Measurements from ENCODE around the gene SULT2B1.
"Not testable (repeated sequence)": the region's sequence is repeated elsewhere in the genome, so short reads cannot be mapped to it uniquely, and the experiment has no call there.

Gene SULT2B1

DNA sequence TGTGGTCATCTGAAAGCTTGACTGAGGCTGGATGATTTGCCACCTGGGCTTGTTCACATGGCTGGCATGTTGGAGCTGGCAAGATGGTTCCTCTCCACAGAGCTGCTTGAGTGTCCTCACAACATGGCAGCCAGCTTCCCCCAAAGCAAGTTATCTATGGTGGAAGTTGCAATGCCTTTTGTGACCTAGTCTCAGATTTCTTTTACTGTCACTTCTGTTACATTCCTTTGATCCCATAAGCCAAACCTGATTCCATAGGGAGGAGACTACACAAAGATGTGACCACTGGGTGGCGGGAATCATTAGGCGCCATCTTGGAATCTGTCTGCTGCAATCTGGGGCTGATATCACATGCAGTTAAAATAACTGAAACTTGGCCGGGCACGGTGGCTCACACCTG is 22.8 kb upstream of the SULT2B1 start:
- DNase-seq (ENCODE audit: low read depth) = no peak

DNA sequence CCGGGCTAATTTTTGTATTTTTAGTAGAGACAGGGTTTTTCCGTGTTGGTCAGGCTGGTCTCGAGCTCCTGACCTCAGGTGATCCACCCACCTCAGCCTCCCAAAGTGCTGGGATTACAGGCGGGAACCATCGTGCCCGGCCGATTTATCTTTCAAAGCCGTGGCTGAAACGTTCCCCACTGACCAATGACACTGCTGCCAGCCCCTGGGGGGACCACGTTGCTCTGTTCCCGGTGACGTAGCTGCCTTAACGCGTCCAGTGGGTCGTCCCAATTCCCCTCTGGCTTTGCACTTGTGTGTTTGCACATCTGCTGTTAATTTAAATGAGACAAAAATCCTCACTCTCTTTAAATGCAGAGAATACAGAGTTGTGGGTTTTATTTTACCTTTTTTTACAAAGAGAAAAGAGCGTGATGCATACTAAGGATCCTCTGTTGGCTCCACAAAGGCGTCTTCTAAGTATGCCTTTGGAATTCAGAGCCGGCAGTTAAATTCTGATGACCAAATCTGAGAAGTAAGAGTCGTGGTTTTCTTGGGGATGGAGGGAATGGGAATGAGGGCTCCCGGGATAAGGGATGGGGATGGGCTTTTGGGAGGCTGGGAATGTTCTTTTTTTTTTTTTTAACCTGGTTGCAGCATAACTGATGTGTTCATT is 21.8 kb upstream of the SULT2B1 start:
- no peak for DNase-seq (ENCODE audit: low read depth)

DNA sequence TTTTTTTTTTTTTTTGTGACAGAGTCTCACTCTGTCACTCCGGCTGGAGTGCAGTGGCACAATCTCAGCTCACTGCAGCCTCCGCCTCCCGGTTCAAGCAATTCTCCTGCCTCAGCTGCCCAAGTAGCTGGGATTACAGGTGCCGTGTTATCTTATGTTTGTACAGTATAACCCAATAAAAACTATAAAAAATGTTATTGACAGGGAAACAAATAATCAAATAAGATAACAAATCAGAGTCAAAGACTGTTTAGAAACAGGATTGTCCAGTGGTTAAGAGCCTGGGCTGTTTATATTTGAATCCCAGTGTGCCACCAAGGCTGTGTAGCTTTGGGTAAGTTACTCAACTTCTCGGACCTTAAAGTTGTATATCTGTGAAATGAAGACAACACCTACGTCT is 21.2 kb upstream of the SULT2B1 start:
- DNase-seq (ENCODE audit: low read depth) = no peak

DNA sequence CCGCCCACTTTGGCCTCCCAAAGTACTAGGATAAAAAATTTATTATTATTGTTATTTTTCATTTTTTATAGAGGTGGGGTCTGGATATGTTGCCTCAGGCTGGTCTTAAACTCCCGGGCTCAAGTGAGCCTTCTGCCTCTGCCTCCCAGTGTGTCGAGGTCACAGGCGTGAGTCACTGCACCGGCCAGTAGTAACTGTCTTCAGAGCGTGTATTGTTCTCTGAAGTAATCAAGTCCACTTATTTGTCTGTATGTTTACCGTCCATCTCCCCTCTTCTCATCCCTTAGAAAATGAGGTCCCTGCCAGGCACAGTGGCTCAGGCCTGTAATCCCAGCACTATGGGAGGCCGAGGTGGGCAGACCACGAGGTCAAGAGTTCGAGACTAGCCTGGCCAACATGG is 18.2 kb upstream of the SULT2B1 start:
- DNase-seq (ENCODE audit: low read depth) = no peak

DNA sequence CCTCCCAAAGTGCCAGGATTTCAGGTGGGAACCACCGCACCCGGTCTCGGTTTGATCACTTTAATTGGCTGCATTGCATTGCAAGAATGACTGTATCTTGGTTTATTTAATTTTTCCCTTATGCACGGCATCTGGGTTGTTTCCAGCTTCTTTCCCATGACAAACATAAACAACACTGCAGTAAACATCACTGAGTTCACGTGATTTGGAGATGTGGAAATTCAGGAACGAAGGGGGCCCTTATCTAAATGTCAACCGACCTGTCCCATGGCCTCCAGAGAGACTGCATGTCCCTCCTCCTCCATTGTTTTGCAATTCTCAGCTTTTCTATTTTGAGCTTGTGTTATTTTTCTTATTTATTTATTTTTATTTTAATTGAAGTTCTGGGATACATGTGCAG is 14.4 kb upstream of the SULT2B1 start:
- DNase-seq (ENCODE audit: low read depth) = no peak

DNA sequence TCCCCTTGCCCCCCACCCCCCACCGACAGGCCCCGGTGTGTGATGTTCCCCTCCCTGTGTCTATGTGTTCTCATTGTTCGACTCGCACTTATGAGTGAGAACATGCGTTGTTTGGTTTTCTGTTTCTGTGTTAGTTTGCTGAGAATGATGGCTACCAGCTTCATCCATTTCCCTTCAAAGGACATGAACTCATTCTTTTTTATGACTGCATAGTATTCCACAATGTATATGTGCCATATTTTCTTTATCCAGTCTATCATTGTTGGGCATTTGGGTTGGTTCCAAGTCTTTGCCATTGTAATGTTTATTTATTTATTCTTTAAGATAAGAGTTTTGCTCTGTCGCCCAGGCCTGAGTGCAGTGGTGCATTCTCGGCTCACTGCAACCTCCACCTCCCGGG is 13.9 kb upstream of the SULT2B1 start:
- DNase-seq (ENCODE audit: low read depth) = not testable (repeated sequence)

DNA sequence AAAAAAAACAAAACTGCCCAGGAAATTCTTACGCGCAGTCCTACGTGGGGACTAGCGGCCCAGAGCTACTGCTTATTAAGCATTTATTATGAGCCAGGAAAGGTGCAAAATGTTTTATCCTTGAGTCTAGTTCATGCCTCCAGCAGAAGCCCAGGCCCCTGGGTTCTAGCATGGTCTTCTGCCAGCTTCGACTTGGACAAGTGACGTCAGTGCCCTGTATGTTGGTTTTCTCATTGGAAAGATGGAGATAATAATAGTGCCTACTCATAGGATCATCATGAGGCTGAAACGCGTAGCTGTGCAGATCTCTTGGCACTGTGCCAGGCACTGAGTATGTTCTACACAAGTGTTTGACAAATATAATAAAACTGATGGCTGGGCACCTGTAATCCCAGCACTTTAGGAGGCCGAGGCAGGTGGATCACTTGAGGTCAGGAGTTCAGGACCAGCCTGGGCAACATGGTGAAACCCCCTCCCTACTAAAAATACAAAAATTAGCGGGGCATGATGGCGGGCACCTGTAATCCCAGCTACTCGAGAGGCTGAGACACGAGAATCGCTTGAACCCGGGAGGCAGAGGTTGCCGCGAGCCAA is 12.4 kb upstream of the SULT2B1 start:
- no peak for DNase-seq (ENCODE audit: low read depth)

DNA sequence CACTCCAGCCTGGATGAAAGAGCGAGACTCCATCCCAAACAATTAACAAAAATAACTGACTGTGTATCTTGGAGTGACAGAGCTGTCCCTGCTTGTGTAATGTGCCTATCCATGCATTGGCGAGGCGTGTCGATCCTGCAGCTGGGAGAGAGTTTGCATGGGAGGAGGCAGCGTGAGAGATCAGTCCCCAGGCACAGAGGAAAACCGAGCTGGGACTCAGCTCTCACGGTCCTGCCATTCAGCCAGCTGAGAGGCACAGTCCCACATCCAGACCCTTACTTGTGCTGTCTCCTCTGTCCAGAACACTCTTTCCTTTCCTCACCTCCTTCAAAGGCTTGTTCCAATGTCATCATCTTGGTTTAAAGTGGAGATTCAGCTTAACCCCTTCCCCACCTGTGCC is 11.9 kb upstream of the SULT2B1 start:
- DNase-seq (ENCODE audit: low read depth) = no peak

DNA sequence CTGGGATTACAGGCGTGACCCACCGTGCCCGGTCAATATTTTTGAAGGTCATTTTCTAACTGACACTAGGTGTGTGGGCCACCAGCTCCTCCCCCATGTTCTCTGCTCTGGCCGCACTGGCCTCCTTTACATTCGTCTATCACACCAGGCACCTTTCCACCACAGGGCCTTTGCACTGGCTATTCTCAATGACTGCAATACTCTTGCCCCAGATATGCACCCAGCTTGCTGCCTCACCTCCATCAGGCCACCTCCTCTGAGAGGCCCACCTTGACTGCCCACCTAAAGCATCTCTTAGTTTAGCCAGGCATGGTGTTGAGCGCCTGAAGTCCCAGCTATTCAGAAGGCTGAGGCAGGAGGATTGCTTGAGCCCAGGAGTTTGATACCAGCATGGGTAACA is 10.2 kb upstream of the SULT2B1 start:
- DNase-seq (ENCODE audit: low read depth) = no peak

DNA sequence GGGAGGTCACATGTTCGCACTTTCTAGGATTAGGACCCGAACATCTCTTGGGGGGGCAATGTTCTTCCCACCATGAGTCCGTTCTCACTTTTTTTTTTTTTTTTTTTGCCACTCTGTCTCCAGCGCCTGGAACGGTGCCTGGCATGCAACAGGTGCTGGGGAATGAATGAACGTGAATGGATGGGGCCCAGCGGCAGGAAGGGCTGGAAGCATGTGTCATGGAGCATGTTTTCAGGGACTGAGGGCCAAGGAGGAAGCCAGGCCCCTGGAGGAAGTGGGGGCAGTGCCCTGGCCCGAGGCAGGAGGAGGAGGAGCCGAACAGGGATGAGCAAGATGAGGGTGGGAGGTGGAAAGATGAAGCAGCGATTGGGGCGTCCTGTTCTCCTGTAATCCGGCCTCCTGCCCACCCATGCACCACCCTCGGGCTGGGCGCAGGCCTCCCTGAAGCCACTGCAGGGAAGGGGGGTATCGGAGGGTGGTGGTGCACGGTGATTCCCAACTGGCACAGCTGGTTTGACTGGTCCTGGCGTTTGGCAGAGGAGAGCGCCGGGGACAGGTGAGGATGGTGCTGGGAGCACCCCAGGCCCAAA is 8.8 kb upstream of the SULT2B1 start:
- no peak for DNase-seq (ENCODE audit: low read depth)

DNA sequence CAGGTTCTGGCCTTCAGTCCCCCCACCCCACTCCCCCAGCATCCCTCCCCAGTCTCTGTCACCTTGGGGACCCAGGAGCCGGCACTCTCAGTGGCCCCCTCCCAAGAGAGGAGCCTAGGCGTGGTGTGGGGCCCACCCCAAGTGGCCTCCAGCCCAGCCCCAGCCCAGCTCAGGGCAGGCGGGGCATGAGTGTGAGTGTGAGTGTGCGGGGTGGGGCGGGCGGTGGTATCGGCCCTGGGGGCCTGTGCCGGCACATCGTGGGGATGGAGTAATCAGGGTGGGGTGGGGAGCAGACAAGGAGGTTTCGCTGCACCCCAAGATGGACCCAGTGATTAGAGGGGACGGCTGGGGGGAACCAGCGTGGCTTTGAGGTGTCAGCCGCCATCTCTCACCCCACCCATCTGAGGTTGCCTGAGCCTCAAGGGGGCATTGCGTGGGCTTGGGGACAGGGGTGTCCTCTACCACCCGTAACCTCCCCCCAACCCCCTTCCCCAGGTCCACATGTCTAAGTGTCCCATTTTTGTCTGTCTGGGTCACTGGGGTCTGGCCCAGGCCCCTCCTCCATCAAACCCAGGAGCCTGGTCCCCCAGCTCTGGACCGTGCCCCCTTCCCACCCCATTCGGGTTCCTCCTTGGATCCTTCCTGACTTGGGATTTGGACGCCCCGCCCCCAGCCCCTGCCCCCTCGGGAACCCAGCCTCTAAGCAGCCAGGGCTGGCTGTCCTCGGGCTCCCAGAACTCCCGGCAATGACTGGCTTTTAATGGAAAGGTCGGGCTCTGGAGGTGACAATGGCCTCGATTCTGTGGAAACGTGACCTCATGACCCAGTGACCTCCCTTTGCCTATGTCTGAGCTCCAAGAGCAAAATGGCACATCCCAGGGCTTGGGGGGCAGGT is 6.9 kb upstream of the SULT2B1 start:
- no peak for DNase-seq (ENCODE audit: low read depth)

DNA sequence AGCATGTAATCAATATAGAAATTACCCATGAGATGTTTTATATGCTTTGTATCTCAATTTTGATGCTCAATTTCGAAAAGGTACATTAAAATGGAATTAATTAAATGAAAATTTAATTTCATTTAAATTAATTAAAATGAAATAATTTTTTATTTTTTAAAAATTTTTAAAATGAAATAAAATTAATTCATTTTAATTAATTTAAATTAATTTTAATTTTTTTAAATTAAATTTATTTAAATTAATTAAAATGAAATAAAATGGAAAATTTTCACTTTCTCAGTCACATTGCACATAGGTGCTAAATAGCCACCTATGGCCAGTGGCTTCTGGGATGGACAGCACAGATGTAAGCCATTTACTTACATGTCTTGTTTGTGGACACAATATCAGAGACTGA is 4.2 kb upstream of the SULT2B1 start:
- DNase-seq (ENCODE audit: low read depth) = no peak

DNA sequence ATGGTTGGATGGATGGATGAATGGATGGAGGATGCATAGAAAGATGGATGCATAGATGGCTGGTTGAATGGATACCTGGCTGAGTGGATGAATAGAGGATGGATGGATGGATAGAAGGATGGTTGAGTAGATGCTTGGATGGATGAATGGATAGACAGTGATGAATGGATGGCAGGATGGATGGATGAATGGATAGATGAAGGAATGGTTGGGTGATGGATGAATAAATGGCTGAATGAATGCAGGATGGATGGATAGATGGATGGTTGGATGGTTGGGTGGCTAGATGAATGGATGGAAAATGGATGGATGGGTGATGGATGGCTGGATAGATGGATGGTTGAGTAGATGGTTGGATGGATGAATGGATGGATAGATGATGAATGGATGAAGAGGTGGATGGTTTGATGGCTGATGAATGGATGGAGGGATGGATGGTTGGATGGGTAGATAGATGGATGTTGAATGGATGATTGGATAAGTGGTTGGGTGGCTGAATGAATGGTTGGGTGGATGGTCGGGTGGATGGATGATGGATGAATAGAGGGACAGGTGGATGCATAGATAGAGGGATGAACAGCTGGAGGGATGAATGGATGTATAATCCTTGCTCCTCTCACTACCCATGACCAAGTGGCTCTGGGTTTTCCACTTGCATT is 3.6 kb upstream of the SULT2B1 start:
- DNase-seq (ENCODE audit: low read depth) = no peak

DNA sequence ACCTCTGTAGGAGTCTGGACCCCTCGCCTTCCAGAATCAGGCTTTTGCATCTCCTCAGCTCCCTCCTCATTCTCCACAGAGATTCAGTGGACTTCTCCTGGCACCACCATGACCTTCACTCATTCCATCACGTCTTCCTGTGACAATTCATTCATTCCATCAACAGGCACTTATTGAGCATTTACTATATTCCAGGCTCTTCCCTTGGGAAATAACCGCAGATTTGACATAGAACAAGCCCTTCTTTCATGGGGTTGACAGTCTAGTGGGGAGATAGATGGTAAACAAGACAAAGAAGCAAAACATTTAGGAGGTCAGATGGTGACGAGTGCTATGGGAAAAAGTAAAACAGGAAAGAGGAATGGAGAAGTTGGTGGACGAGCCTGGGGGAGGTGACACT is 2.6 kb upstream of the SULT2B1 start:
- no peak for DNase-seq (ENCODE audit: low read depth)

DNA sequence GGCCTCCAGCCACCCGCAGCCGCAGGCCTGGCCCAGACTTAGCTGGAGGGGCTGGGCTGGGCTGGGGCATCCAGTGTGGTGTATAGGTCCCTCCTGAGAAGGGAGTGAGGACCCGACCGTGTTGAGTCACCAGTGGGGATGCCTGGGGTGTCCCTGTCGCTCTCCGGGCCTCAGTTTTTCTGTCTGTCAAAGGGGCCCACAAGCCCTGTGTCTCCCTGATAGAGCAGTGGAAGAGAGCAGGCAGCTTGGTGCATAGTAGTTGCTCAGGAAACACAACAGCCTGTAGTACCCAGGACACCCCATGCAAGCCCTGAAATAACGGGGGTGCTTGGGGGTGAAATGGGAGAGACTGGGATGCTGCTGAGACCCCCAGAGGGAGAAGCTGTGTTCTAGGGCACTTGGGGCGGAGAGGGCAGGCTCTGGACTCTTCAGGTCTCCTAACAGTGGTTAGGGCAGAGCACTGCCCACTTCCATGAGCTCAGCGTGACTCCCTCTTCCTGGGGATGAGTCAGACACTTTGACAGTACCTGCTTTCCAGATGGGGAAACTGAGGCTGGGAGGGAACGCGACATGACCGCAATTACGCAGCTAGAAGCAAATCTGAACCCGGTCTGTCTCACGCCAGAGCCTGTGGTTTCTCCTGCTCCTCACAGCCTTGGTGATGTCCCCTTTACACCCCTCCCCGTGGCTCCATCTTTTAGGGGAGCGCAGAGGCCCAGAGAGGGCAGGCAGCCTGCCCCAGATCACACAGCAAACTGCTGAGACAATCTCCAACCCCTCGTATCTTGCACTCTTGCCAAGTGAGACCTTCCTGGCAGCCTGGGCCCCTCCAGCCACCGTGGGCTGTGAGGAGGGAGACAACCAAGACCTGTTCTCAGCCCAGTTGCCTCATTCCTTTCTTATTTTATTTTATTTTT is 692 bp downstream of the SULT2B1 start:
- DNase-seq (ENCODE audit: low read depth) = no peak

DNA sequence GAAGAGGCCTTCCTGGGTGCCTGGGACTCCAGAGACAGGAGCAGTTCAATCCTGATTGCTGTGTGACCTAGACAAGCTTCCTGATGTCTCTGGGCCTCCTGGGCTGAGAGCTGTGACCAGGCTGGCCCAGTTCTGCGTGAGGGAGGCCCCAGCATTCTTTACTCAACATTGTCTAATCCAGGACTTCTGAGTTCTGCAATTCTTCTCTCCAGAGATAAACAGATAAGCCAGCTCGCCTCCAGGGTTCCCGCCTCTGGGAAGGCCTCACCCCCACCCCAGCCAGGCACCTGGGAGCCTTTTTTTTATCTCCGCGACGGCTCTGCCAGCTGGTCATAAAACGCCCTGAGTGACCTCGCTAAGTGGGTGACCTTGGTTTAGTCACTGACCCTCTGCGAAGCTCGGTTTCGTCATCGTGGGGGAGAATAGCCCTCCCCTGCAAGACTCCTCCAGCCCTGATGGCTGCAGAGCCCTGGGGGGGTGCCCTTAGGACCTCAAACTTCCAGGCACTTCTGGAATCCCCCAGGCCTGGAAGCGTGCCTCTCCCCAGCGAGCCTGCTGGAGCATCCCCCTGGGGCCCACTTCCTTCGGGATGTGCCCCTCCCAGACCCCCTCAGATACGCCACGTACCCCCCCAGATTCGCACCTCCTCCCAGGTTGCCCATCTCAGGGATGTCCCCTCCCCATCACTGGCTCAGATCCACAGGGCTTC is 1.9 kb downstream of the SULT2B1 start:
- DNase-seq (ENCODE audit: low read depth) = no peak

DNA sequence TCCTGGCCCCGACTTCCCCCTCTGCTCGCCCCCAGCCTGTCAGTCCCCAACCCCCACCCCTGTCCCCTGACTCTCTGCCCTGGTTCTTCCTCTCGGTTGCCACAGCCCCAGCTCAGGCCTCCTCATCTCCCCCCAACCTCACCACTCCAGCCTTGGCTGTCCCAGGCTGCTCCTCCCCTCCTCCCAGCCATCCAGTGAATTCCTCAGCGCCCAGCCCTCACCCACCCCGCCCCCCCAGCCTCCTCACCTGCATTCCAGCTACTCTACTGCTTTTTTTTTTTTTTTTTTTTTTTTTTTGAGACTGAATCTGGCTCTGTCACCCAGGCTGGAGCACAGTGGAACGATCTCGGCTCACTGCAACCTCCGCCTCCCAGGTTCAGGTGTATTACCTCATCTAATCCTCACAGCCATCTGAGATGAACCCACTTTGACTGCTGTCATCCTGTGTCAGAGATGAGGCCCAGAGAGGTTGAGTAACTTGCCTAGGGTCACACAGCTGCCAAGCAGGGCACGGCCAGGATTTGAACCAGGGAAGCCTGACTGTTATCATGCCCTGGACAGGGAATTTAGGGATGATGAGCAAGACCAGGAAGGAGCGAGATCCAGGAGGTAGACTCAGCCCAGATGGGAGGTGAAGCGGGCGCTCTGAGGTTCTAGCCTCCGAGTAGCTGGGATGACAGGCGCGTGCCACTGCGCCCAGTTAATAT is 2.6 kb downstream of the SULT2B1 start:
- DNase-seq (ENCODE audit: low read depth) = no peak

DNA sequence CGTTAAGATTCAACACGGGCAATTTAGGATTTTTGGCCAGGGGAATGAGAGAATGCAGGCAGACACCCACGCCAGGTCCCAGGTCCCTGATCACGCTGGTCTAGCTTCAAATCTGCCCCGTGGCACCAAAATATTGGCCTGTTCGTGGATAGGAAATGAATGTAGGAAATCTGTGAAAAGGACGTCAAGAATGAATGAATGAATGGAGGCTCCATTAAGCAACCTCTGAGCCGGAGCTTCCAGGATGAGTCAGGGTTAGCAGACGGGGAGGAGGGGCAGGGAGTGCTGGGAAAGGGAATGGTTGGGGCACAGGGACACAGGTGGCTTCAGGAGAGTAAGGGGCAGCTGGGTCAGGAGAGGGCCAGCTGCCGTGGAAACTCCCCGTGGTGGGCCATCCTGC is 4.2 kb downstream of the SULT2B1 start:
- no peak for DNase-seq (ENCODE audit: low read depth)

DNA sequence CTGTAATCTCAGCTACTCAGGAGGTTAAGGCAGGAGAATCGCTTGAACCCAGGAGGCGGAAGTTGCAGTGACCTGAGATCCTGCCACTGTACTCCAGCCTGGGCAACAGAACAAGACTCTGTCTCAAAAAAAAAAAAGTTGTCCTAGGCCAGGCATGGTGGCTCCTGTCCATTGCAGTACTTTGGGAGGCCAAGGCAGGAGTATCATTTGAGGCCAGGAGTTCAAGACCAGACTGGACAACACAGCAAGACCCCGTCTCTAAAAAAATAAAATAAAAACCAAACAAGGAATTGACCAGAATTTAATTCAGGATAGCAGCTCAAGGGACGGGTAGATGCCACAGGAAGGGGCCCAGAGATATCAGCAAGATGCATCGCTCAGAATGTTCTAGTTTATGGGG is 4.9 kb downstream of the SULT2B1 start:
- DNase-seq (ENCODE audit: low read depth) = no peak

All from GM04503 (cell line).